ENCODE data around the gene TTC23L. TPM values are rescaled to one million over a fixed set of nuclear protein-coding genes. Genes with fewer than 3 reads are reported as not detected.
A peak's percentile ranks its signal among the peaks of the same experiment; 100 is the strongest.

The TTC23L gene
- total and polyA plus RNA-seq, 12 donors: 0.12 to 0.66 TPM; not detected in 10

DNA sequence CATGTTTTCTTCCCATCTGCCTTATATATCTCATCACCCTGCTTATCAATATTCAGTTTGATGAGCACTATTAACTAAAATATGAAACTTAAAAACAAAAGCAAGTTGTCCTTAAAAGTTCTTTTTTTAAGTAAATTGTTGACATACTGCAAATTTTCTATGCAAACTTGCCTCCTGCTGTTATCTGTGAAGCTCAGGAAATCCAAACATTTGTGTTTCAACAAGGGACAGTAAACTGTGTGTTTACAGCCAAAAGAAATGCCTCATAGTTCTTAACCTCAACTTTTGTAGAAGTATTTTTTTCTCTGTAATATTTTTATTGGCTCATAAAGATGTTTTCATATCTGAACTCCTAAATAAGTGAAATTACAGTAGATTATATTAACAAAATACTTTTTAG is 7.7 kb upstream of the TTC23L start:
- H3K27ac ChIP-seq: peak overlapping the region in 4 of 10 donors; percentile 8 to 50 (median 30)
- H3K4me3 ChIP-seq: no peak overlapping the region
- H3K4me1 ChIP-seq: peaks cover 0 to 6% (median 0%) of the 10 kb centered on the region in 9 donors
- intact Hi-C loops (cut with DNase I): loop anchor here in 2 of 10 donors (10.0 kb wide), 1 partner anchor 177 kb away; the partner anchor contains the start of gene RAI14 (in 2 of the 2)
- no peak for DNase-seq
- TF ChIP-seq, protein P1, sequence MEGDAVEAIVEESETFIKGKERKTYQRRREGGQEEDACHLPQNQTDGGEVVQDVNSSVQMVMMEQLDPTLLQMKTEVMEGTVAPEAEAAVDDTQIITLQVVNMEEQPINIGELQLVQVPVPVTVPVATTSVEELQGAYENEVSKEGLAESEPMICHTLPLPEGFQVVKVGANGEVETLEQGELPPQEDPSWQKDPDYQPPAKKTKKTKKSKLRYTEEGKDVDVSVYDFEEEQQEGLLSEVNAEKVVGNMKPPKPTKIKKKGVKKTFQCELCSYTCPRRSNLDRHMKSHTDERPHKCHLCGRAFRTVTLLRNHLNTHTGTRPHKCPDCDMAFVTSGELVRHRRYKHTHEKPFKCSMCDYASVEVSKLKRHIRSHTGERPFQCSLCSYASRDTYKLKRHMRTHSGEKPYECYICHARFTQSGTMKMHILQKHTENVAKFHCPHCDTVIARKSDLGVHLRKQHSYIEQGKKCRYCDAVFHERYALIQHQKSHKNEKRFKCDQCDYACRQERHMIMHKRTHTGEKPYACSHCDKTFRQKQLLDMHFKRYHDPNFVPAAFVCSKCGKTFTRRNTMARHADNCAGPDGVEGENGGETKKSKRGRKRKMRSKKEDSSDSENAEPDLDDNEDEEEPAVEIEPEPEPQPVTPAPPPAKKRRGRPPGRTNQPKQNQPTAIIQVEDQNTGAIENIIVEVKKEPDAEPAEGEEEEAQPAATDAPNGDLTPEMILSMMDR (IDR thresholded peaks at IDR 0.05): no peak
- H3K27me3 ChIP-seq: no peaks in the 10 kb centered on the region
- H3K9me3 ChIP-seq: no peaks in the 10 kb centered on the region
- H3K36me3 ChIP-seq: peaks cover 0 to 57% (median 7%) of the 10 kb centered on the region in 9 donors
- peak in 1 of 8 donors; percentile 59 for ATAC-seq

GRCh38 chr5:34832568-34832967 is 6.4 kb upstream of the TTC23L start:
- Histone ChIP-seq H3K9me3 (no peaks in the 10 kb centered on the region), H3K27me3 (no peaks in the 10 kb centered on the region), H3K4me1 (peaks cover 0 to 6% (median 0%) of the 10 kb centered on the region in 9 donors), H3K27ac (peak overlapping the region in 3 of 10 donors; percentile 8 to 50 (median 34)), H3K4me3 (no peak overlapping the region), H3K36me3 (peaks cover 0 to 45% (median 0%) of the 10 kb centered on the region in 9 donors)
- TF ChIP-seq, protein P1 (IDR thresholded peaks at IDR 0.05): no peak
- 80 to 81% methylated on average over 5 of the region's 5 CpGs for WGBS, 2 donors
- peak in 4 of 8 donors; percentile 44 to 60 (median 50) for ATAC-seq
- intact Hi-C loops (cut with DNase I): loop anchor here in 2 of 10 donors (10.0 kb wide), 1 partner anchor 178 kb away; the partner anchor contains the start of gene RAI14 (in 2 of the 2)
- DNase-seq: no peak

DNA sequence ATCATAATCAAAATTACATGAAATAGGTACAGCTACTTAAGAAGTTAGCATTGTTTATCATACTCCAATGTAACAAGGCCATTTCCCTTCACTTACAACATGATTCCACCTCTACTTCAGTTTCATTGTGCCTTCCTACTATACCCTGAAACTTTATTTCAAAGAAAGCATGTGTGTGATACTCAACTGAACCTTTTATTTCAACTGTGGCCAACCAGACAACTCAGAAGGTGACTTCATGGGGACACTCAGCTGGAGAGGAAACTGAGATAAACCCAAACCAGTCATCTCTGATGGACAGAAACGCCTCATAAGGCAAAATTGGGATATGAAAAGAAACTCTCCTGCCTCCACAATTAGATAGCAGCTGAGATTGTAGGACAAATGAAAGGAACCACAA is 5.9 kb upstream of the TTC23L start:
- Histone ChIP-seq H3K4me3 (no peak overlapping the region), H3K4me1 (peaks cover 0 to 6% (median 0%) of the 10 kb centered on the region in 9 donors), H3K27me3 (no peaks in the 10 kb centered on the region), H3K36me3 (peaks cover 0 to 39% (median 0%) of the 10 kb centered on the region in 9 donors), H3K9me3 (no peaks in the 10 kb centered on the region), H3K27ac (peak overlapping the region in 1 of 10 donors; percentile 50)
- TF ChIP-seq, protein P1 (IDR thresholded peaks at IDR 0.05): no peak
- intact Hi-C loops (cut with DNase I): loop anchor here in 2 of 10 donors (10.0 kb wide), 1 partner anchor 178 kb away; the partner anchor contains the start of gene RAI14 (in 2 of the 2)
- WGBS, 2 donors: 88 to 90% methylated on average over 1 of the region's 1 CpG
- DNase-seq (no peak), ATAC-seq (no peak)

- Histone ChIP-seq H3K4me1 (peaks cover 0 to 6% (median 4%) of the 10 kb centered on the region in 9 donors), H3K36me3 (peaks cover 0 to 29% (median 0%) of the 10 kb centered on the region in 9 donors), H3K27me3 (no peaks in the 10 kb centered on the region), H3K4me3 (no peak overlapping the region), H3K9me3 (no peaks in the 10 kb centered on the region), H3K27ac (peak overlapping the region in 2 of 10 donors; percentile 10 to 36)
- intact Hi-C loops (cut with DNase I): loop anchor here in 2 of 10 donors (10.0 kb wide), 1 partner anchor 179 kb away; the partner anchor contains the start of gene RAI14 (in 2 of the 2)
- TF ChIP-seq, protein P1 (IDR thresholded peaks at IDR 0.05): no peak
- DNase-seq (no peak), ATAC-seq (peak in 4 of 8 donors; percentile 34 to 49 (median 42))
- WGBS, 2 donors: 78 to 82% methylated on average over 9 of the region's 9 CpGs
Observed at GRCh38 chr5:34833976-34834793, 4.8 kb upstream of the TTC23L start.

Data from heart right ventricle (tissue), 16 donors.